Dermis microvascular lymphatic vessel endothelial cell (primary cell): Measurements from ENCODE around the gene PYGB. TPM values are rescaled to one million over a fixed set of nuclear protein-coding genes. Genes with fewer than 3 reads are reported as not detected.

Source experiments
- DNase-seq, 2 donors: peaks; one replicate each; pipeline versions ENCODE4 v3.0.0 to v3.0.0-alpha.2; 2010; ENCODE audit warnings: low read depth in 2 of 2
- total RNA-seq: library from RNA; depleted of rRNA; stranded (reverse); fragments of >200 nt; gene quantifications from 2 replicates; pipeline ENCODE4 v1.2.1, GENCODE V29; 2014

The PYGB gene
- total RNA-seq, result 81.9 and 88.5 TPM in 2 replicates

DNA sequence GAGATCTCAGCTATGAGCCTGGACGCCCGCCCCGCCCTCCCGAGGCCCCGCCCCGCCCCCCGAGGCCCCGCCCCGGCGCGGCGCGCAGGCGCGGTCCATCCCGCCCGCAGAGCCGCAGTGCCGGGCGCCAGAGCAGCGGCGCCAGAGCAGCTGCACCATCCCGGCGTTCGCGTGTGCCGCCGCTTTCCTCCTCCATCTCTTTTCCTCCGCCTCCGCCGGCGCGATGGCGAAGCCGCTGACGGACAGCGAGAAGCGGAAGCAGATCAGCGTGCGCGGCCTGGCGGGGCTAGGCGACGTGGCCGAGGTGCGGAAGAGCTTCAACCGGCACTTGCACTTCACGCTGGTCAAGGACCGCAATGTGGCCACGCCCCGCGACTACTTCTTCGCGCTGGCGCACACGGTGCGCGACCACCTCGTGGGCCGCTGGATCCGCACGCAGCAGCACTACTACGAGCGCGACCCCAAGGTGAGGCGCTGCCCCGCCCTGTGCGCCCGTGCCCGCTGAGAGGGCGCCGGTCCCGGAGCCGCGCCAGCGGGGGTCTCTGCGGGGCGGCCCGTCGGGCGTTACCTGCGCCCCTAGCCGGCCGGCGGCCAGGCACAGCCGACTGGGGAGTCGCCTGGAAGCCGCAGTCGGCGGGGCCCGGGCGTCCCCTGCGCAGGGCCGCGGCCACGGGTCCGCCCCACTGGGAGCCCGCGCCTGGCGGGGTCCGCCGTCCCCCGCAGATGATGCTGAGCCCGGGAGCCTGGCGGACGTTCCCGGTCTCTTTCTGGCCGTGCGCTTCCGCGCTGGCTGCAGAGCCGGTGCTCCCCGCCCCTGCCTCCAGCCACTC lies at the start of gene PYGB:
Gene PYGB, plus strand, starts transcription at position 130 of the 830 bp plus-strand sequence. Its CDS starts 94 bp downstream, at position 224.
- DNase-seq, result peak; percentile 48 to 85

- DNase-seq, result no peak
These were observed 49.1 kb upstream of the PYGB start for GRCh38 chr20:25198663-25199383.

GRCh38 chr20:25199473-25200260 lies 48.2 kb upstream of the PYGB start:
- no peak for DNase-seq

DNA sequence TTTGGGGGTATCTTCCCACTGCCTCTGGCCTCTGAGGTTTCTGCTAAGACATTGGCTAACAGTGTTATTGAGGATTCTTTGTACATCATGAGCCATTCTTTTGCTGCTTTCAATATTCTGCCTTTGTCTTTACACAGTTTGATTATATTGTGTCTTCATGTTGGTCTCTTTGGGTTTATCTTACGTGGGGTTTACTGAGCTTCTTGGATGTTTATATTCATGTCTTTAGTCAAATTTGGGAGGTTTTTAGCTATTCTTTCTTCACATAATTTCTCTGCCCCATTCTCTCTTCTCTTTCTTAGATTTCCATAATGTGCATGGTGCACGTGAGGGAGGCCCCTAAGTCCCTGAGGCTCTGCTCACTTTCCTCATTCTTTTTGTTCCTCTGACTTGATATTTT lies 44.8 kb upstream of the PYGB start:
- DNase-seq, result no peak

DNA sequence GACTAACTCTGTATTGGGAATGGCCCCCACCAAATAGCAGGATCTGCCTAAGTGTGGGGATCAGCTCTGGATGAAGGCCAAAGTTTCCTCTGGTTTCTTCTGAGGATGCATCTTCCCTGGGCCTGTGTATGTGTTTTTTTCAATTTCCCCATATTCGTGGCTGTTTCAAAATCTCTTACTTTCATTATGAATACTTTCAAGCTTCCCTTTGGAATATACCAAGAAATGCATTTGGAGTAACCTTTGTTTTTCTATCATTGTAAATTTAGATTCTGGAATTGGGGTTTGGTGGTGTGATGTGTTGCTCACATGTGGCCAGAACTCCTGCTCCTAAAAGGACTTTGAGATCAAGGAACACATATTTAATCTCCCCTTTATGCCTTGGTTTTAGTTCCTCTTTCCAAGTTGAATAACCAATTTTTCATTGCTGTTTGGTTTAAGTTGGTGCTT lies 44.0 kb upstream of the PYGB start:
- no peak for DNase-seq

- DNase-seq, result no peak
These were observed 43.2 kb upstream of the PYGB start for GRCh38 chr20:25204550-25205276.

- no peak for DNase-seq
These were observed 42.4 kb upstream of the PYGB start for GRCh38 chr20:25205277-25206062.

DNA sequence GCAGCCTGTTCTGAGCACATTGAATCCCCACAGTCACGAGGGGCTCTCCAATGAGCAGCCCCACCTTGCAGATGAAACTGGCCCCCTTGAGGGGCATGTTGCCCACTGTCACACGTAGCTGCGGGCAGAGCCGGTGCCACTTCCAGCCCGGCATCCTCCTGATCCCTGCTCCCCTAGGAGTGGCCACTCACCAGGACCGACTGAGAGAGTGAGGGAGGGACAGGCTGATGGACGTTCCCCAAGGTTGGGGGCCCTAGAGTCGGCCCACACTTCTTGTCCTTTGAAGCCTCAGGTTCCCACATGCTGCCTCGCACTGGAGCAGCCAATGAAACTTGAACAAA lies 41.9 kb upstream of the PYGB start:
- DNase-seq, result no peak

DNA sequence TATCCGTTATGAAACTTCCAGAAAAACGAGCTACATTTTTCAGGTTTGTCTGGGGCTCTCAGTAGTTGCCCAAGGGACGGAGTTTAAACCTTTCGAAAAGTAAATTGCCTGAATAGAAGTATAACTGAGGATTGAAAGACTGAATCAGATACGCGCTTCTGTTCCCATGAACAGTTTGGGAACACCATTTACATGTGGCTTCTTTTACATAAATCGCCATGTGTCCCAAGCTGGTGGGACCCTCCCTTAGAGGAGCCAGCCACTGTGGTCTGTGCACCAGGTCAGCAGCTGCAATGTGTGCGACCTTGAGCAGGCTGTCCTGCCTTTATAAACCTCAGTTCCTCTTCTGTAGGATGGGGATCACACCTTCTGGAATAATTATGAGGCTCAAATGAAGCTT lies 41.3 kb upstream of the PYGB start:
- DNase-seq, result no peak

DNA sequence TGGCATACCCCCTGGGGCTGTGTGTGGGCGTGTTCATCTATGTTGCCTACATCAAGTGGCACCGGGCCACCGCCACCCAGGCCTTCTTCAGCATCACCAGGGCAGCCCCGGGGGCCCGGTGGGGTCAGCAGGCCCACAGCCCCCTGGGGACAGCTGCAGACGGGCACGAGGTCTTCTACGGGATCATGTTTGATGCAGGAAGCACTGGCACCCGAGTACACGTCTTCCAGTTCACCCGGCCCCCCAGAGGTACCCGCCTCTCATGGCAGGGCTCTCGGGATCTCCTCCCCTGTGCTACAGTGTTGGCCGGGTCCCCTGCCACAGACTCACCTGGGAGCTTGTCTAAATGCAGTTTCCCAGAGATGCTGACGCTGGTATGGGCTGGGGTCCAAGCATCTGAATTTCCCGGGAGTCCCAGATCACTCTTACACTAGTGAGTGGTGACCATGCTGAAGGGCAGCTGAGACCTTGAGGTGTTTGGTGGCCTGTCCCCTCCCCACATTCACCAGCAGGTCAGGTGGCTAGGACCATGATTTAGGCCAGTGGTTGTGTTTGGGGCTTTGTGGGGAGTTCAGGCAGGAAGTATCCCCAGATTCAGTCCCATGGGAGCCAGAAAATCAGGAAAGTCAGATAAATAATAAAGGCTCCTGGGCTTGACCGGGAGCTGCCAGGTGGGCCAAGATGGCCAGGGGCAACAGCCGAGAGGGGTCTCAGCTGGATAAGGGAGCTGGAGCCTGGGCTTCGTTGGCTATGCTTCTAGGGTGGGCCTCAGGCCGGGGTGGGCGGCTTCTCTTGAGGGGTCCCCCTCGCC lies 40.5 kb upstream of the PYGB start:
- DNase-seq, result no peak

DNA sequence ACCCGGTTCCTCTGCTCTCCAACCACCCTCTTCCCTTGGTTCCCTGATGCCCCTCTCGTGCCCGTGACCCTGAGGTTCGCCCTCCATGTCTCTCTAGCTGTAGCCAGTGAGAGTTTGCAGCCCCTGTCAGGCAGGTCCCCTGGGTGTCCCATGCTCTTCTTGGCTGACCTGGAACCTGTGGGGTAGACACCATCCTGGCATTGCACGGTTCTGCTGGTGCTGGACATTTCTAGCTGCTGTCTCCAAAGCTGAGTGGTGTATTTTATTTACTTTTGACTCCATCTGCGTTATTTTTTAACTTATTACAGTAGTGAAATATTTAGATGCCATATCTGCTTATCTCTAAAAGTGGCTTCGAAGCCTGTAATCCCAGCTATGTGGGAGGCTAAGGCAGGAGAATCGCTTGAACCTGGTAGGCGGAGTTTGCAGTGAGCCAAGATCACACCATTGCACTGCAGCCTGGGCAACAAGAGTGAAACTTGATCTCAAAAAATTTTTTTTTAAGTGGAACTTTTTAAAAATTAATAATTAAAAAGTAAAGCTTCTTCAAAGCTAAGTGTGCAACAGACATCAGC lies 39.8 kb upstream of the PYGB start:
- DNase-seq, result no peak

DNA sequence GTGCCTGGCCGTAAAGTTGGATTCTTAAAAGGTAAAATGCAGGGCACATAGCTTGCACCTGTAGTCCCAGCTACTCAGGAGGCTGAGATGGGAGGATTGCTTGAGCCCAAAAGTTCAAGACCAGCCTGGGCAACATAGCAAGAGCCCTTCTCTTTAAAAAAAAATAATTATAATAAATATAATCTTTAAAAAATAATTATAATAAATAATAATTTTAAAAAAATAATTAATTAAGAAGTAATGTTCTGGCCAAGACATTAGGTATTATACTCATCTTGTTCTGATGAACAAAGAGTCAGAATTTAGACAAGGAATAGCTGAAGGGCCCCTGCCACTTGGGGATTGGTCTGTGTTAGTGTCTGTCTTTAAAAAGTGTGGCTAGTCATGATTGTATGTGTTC lies 38.5 kb upstream of the PYGB start:
- no peak for DNase-seq

GRCh38 chr20:25209911-25210310 lies 38.0 kb upstream of the PYGB start:
- no peak for DNase-seq

DNA sequence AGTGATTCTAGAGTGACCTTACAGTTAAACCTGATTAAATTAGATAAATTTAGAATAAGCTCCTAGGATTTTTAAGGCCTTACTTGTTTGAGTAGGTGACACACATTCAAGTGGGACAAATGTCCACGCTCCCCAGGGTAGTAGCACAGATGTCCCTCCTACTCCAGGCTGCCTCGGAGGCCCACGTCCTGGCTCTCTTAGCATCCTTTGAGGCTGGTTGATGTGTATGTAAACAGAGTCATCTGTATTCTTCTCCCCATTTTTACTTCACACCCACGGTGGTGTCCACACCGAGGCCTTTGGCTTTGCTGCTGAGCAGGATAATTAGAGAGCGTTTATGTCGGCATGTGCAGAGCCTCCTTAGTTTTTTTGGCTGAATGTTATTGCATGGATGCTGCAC lies 36.6 kb upstream of the PYGB start:
- no peak for DNase-seq

DNA sequence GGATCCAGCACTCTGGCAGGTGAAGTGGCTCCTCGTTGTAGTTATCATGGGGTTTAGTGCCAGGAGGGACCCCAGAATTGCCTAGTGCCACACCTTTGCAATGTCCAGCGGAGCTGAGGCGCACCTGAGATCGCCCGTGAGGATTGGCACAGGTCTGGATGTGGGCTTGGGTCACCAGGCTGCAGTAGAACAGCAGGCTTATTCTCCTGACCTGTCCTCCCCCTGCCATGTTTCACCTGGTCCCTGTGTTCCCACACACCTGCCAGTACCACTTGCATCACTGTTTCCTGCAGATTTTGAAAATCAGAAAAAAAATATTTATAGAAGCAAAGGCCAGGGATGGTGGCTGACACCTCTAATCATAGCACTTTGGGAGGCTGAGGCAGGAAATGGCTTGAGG lies 35.6 kb upstream of the PYGB start:
- no peak for DNase-seq

DNA sequence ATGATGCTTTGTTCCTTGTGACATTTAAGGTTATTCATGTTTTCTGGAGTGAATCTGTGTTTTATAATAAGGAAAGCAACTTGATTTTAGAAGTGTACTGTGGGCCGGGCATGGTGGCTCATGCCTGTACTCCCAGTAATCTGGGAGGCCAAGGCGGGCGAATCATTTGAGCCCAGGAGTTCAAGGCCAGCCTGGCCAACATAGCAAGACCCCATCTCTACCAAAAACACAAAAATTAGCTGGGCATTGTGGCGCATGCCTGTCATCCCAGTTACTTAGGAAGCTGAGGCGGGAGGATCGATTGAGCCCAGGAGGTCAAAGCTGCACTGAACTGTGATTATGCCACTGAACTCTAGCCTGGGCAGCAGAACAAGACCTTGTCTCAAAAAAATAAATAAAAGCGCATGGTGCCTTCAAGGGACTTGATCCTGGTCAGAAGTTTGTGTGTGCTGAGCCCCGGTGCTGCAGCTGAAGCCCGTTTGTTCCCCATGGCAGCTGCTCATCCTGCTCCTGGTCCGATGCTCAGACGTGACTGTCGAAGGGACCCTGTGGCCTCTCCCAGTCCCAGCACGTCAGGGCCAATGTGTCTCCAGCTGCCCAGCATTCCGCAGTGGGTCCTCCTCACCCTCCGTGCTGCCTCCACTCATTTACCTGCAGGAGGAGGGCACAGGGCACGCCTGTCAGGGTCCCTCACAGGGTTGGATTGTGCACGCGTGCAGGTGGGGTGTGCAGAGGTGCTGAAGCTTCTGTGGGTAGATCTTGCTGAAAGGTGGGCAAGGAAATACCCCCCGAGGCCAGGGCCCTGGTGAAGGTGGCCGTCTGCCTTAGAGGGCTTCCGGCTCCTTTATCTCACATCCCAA lies 34.1 kb upstream of the PYGB start:
- DNase-seq, result no peak

DNA sequence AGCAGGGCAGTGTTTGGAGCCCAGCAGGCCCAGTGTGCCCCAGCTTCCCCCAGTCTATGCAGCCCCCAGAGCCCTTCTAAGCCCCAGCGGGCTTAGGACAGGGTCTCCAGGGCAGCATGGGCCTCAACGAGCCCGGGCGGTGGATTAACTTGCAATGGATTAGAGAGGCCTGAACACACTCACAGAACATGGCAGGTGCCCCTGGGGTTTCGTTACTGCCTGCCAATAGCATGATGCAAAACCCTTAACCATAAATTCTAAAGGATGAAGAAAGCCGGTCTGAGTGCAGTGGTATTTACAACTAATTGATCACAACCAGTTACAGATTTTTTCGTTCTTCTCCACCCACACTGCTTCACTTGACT lies 33.5 kb upstream of the PYGB start:
- DNase-seq, result no peak

GRCh38 chr20:25214819-25215218 lies 33.1 kb upstream of the PYGB start:
- DNase-seq, result no peak

- no peak for DNase-seq
These were observed 32.4 kb upstream of the PYGB start for GRCh38 chr20:25215521-25215920.
